Ovary (tissue), 3 donors: ENCODE results near the gene GMNN.

Experiments
- POLR2A ChIP-seq: fragments of 450-650 bp; IDR thresholded peaks from one replicate; pipeline ENCODE4 v1.6.1; 2017; ENCODE audit warnings: antibody characterized with exemption, mild to moderate bottlenecking, moderate library complexity
- TF ChIP-seq, protein P1 (sequence below), 3 donors: fragments of 450-650 bp in 2 of 3; fragments of 200-600 bp in 1 of 3; IDR thresholded peaks; one replicate each; pipeline versions ENCODE4 v1.5.1 to v1.8.0; 2016 to 2022; ENCODE audit warnings: antibody characterized with exemption in 3 of 3, mild to moderate bottlenecking in 1 of 3
- donor health status: DM: no; HTN: no; CAD: no.

DNA sequence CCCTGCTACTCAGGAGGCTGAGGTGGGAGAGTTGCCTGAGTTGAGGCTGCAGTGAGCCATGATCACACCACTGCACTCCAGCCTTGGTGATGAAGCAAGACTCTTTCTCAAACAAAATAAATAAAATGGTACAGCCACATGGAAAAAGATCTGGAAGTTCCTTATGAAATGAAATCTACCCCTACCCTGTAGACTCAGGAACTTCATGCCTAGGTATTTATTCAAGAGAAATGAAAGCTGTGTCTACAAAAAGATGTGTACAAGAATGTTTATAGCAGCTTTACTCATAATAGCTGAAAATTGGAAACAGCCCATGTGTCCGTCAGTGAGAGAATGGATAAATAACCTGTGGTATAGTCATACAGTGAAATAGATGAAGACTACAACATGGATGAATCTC is 40.6 kb upstream of the GMNN start:
- TF ChIP-seq POLR2A, result no peak
- TF ChIP-seq, protein P1, sequence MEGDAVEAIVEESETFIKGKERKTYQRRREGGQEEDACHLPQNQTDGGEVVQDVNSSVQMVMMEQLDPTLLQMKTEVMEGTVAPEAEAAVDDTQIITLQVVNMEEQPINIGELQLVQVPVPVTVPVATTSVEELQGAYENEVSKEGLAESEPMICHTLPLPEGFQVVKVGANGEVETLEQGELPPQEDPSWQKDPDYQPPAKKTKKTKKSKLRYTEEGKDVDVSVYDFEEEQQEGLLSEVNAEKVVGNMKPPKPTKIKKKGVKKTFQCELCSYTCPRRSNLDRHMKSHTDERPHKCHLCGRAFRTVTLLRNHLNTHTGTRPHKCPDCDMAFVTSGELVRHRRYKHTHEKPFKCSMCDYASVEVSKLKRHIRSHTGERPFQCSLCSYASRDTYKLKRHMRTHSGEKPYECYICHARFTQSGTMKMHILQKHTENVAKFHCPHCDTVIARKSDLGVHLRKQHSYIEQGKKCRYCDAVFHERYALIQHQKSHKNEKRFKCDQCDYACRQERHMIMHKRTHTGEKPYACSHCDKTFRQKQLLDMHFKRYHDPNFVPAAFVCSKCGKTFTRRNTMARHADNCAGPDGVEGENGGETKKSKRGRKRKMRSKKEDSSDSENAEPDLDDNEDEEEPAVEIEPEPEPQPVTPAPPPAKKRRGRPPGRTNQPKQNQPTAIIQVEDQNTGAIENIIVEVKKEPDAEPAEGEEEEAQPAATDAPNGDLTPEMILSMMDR (IDR thresholded peaks at IDR 0.05), result no peak
